ENCODE measurements around the gene SARDH. TPM values are rescaled to one million over a fixed set of nuclear protein-coding genes. Genes with fewer than 3 reads are reported as not detected.

The SARDH gene
- total and polyA plus RNA-seq, 12 donors = 0.81 to 9.6 (median 3.0) TPM

DNA sequence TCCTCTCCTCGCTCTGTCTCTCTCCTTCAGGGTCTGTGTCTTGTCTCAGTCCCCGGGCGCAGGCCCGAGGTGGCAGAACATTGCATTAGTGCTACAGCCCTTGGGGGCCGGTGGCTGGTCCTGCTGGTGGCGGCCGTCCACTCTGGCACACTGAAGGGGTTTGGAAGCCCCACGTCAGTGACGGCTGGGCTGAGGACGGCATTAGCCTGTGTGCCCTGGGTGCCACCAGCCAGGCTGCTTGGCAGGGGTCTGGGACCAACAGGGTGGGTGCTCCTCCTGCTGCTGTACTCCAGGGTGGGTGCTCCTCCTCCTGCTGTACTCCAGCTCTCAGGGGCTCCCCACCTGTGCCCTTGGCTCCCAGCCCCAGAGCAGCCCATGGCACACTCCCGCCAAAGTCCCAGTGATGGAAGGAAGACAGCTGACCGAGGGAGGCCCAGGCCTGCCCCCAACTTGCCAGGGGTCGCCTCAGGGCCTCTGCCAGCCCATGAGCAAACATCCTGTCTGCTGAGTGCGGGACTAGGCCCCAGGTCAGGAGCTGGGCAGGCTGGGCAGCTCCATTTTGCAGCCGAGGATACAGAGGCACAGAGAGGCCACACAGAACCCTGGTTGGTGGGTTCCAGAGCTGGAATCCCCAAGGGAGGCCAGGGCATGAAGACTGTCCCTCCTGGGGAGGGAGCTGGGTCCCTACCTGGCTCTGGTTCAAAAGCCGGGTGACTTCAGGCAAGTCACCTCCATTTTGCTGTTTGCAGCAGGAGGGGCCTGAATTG lies 27.3 kb downstream of the SARDH start:
- Histone ChIP-seq H3K4me1 (replicated peaks in 1 of 2) (peaks cover 0 to 11% of the 10 kb centered on the region in 2 donors), H3K27me3 (no peaks in the 10 kb centered on the region), H3K9me3 (replicated peaks in 1 of 3) (no peaks in the 10 kb centered on the region), H3K27ac (peak overlapping the region in 4 of 5 donors; percentile 8 to 92 (median 52)), H3K36me3 (replicated peaks in 1 of 2) (no peaks in the 10 kb centered on the region), H3K4me3 (no peak overlapping the region)
- no peak for DNase-seq
- no peak for TF ChIP-seq POLR2A (IDR thresholded peaks at IDR 0.05)
- TF ChIP-seq, protein P1, sequence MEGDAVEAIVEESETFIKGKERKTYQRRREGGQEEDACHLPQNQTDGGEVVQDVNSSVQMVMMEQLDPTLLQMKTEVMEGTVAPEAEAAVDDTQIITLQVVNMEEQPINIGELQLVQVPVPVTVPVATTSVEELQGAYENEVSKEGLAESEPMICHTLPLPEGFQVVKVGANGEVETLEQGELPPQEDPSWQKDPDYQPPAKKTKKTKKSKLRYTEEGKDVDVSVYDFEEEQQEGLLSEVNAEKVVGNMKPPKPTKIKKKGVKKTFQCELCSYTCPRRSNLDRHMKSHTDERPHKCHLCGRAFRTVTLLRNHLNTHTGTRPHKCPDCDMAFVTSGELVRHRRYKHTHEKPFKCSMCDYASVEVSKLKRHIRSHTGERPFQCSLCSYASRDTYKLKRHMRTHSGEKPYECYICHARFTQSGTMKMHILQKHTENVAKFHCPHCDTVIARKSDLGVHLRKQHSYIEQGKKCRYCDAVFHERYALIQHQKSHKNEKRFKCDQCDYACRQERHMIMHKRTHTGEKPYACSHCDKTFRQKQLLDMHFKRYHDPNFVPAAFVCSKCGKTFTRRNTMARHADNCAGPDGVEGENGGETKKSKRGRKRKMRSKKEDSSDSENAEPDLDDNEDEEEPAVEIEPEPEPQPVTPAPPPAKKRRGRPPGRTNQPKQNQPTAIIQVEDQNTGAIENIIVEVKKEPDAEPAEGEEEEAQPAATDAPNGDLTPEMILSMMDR (IDR thresholded peaks at IDR 0.05) = no peak
- 81 to 92% (median 84%) methylated on average over 11 to 16 of the region's 16 CpGs for whole genome bisulfite sequencing, 4 donors
- intact Hi-C loops (cut with DNase I) = loop anchor here in 1 of 2 donors (10.0 kb wide), 1 partner anchor 136 kb away; no protein-coding TSS in a partner anchor

DNA sequence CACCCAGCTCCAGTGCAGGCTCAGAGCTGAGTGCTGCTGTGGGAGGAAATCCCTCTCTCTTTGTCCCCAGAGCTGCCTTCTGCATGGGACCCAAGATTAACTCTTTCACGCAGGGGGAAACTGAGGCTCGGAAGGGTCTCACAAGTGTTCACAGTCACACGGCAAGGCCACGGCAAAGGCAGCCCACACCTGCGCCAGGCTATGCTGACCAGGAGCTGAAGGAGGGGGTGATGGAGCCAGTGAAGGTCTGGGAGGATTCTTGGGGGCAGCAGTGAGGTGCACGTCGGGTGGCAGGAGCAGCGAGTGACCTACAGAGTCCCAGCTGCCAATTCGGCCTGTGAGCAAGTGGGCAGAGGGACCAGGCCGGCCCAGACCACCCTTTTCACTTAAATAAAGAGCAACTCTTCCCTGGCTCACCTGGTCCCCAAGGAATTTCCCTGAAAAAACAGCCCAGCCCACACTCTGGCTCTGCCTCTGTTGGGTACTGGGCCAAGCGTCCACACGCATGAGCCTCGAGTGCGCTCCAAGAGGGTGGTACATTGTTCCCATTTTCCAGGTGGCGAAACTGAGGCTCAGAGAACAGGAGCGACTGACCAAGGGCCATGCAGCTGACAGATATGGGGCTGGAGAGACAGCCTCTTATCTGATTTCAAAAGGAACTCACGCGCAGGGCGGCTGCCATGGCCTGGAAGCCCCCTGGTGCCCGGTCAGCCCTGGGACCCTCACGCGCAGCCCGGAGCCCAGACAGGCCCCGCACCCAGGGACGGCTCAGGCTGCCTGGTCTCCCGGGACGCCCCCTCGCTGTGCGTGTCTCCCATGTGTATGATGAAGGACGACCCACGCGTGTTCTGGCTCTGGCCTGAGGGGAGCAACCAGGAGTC lies 28.2 kb downstream of the SARDH start:
- WGBS, 4 donors = 85 to 91% (median 88%) methylated on average over 20 to 32 of the region's 32 CpGs
- intact Hi-C loops (cut with DNase I) = loop anchor here in 1 of 2 donors (10.0 kb wide), 1 partner anchor 135 kb away; no protein-coding TSS in a partner anchor
- H3K4me1 ChIP-seq (replicated peaks in 1 of 2) = peaks cover 0 to 3% of the 10 kb centered on the region in 2 donors
- no peaks in the 10 kb centered on the region for H3K9me3 ChIP-seq (replicated peaks in 1 of 3)
- peak in 1 of 7 donors; percentile 4 for DNase-seq
- no peaks in the 10 kb centered on the region for H3K36me3 ChIP-seq (replicated peaks in 1 of 2)
- peak overlapping the region in 1 of 5 donors; percentile 92 for H3K27ac ChIP-seq
- TF ChIP-seq, protein P1 (IDR thresholded peaks at IDR 0.05) = no peak
- no peak for TF ChIP-seq POLR2A (IDR thresholded peaks at IDR 0.05)
- H3K27me3 ChIP-seq = no peaks in the 10 kb centered on the region
- no peak overlapping the region for H3K4me3 ChIP-seq

DNA sequence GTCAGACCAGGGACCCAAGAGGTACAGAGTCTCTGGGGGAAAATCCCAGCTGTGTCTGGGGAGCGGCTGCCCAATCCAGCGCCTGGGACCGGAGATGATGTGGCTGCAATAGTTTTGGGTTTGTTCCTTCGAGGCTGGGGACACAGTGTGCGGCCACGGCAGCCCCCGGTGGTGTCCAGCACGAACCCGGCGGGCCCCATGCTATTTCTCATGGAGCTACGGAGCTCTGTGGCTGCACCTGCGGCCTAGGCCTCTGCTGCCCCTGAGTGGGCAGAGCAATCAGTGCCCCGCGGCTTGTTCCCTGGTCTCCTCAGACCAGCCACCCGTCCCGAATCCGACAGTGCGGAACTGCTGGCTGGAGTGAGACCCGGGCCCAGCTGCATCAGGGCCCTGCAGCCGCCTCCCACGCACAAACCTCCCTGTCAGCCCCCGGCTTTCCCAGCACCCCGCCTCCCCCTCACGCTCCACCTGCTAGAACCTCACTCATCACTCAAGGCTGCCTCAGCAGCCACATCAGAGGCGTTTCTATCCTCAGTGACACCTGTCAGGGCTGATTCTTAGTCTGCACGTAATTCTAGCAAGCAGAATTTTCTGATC lies 29.0 kb downstream of the SARDH start:
- Histone ChIP-seq H3K9me3 (replicated peaks in 1 of 3) (no peaks in the 10 kb centered on the region), H3K4me3 (no peak overlapping the region), H3K4me1 (replicated peaks in 1 of 2) (no peaks in the 10 kb centered on the region), H3K36me3 (replicated peaks in 1 of 2) (no peaks in the 10 kb centered on the region), H3K27me3 (no peaks in the 10 kb centered on the region), H3K27ac (peak overlapping the region in 1 of 5 donors; percentile 92)
- WGBS, 4 donors = 74 to 81% (median 78%) methylated on average over 7 to 26 of the region's 26 CpGs
- DNase-seq = peak in 1 of 7 donors; percentile 3
- intact Hi-C loops (cut with DNase I) = no loop called here
- no peak for TF ChIP-seq POLR2A (IDR thresholded peaks at IDR 0.05)
- TF ChIP-seq, protein P1 (IDR thresholded peaks at IDR 0.05) = no peak
